ENCODE data around the gene PLXDC2.

GRCh38 chr10:20147684-20148083, 331.5 kb downstream of the PLXDC2 start:
- TF ChIP-seq EZH2phosphoT487 (IDR thresholded peaks at IDR 0.05; ENCODE audit: unreplicated experiment) (no peak), REST (IDR thresholded peaks at IDR 0.05; ENCODE audit: unreplicated experiment) (no peak), POLR2AphosphoS5 (IDR thresholded peaks at IDR 0.05; ENCODE audit: low read depth) (no peak), CTCF (conservative IDR thresholded peaks at IDR 0.05; ENCODE audit: low read depth in 2 of 2) (no peak), EZH2 (IDR thresholded peaks at IDR 0.05; ENCODE audit: low read depth, unreplicated experiment) (no peak), ZNF114 (CRISPR knock-in tag; IDR thresholded peaks at IDR 0.05) (no peak), ZNF331 (CRISPR knock-in tag; IDR thresholded peaks at IDR 0.05; ENCODE audit: low read depth) (no peak), JUNB (IDR thresholded peaks at IDR 0.05; ENCODE audit: unreplicated experiment) (no peak), CREB1 (CRISPR knock-in tag; IDR thresholded peaks at IDR 0.05; ENCODE audit: low read depth) (no peak), ZNF462 (CRISPR knock-in tag; IDR thresholded peaks at IDR 0.05) (no peak)
